ENCODE results near the gene NCOA1.

DNA sequence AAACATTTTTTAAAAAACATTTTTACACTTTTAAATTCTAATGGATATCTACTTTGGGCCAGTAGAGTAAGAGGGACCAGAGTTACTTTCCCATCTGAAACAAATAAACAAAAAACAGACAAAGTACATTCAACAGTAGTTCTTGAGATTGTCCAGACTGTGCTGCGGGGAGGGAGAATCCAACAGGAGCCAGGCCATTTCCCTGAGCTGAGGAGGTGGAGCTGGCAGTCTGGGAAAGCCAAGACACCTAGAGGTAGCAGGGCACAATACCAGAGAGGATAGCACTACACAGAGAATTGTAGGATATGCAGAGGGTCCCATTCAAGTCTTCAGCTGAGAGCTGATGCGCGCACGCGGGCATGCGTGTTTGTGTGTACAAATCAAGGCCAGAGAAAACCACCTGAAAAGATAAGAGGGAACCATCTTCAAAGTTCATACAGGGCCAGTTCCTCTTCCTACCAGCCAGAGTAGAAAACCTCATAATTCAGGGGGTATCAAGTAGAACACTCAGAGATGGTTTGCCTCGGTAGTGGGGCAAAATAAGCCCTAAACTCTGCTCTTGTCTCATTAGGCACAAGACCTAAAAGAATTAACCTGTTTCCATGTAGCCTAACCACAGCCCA, 258.1 kb downstream of the NCOA1 start:
- TF ChIP-seq CTCF (optimal IDR thresholded peaks at IDR 0.05 in 1 of 3, IDR thresholded peaks at IDR 0.05 in 1 of 3, conservative IDR thresholded peaks at IDR 0.05 in 1 of 3; ENCODE audit: extremely low read depth in 1 of 3, insufficient read depth in 2 of 3, low read length in 3 of 3) (no peak), EZH2 (IDR thresholded peaks at IDR 0.05; ENCODE audit: low read length) (no peak)

Measured in keratinocyte (primary cell).